Measurements from ENCODE around the gene AP3B1. TPM values are rescaled to one million over a fixed set of nuclear protein-coding genes. Genes with fewer than 3 reads are reported as not detected.
A peak's percentile ranks its signal among the peaks of the same experiment; 100 is the strongest.

Gene AP3B1
- total RNA-seq, 1 experiment from 2014 or later, result 50.3 TPM

DNA sequence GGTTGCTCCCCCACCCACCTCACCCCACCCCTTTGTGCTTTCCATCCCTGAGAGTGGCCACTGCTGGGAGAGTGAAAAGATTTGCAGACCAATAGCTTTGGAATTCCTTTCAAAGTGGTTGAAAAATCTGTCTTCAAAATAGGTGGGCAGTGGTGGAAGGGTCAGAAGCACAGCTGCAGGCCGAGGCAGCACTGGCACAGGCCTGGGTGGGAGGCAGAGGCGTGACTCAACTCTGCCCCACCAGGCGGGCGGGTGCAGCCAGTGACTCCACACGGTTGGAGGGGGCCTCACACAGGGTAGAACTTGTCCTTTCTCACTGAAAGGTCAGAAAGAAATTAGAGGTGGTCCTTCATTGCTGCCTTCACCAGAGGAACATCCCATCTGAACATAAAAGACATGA, 303.4 kb downstream of the AP3B1 start (continued):
- TF ChIP-seq, protein P1, sequence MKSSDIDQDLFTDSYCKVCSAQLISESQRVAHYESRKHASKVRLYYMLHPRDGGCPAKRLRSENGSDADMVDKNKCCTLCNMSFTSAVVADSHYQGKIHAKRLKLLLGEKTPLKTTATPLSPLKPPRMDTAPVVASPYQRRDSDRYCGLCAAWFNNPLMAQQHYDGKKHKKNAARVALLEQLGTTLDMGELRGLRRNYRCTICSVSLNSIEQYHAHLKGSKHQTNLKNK (CRISPR knock-in tag; IDR thresholded peaks at IDR 0.05), result no peak
- TF ChIP-seq SMAD3 (CRISPR knock-in tag; IDR thresholded peaks at IDR 0.05; ENCODE audit: borderline replicate concordance), result no peak
- no peak for TF ChIP-seq ZNF423 (CRISPR knock-in tag; IDR thresholded peaks at IDR 0.05)
- TF ChIP-seq TEAD4 (CRISPR knock-in tag; IDR thresholded peaks at IDR 0.05), result no peak
- TF ChIP-seq, protein P2, sequence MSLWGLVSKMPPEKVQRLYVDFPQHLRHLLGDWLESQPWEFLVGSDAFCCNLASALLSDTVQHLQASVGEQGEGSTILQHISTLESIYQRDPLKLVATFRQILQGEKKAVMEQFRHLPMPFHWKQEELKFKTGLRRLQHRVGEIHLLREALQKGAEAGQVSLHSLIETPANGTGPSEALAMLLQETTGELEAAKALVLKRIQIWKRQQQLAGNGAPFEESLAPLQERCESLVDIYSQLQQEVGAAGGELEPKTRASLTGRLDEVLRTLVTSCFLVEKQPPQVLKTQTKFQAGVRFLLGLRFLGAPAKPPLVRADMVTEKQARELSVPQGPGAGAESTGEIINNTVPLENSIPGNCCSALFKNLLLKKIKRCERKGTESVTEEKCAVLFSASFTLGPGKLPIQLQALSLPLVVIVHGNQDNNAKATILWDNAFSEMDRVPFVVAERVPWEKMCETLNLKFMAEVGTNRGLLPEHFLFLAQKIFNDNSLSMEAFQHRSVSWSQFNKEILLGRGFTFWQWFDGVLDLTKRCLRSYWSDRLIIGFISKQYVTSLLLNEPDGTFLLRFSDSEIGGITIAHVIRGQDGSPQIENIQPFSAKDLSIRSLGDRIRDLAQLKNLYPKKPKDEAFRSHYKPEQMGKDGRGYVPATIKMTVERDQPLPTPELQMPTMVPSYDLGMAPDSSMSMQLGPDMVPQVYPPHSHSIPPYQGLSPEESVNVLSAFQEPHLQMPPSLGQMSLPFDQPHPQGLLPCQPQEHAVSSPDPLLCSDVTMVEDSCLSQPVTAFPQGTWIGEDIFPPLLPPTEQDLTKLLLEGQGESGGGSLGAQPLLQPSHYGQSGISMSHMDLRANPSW (CRISPR knock-in tag; conservative IDR thresholded peaks at IDR 0.05; ENCODE audit: low read depth), result no peak
- no peak for TF ChIP-seq NR2C2 (CRISPR knock-in tag; IDR thresholded peaks at IDR 0.05)
- no peak for TF ChIP-seq OVOL2 (CRISPR knock-in tag; IDR thresholded peaks at IDR 0.05; ENCODE audit: borderline replicate concordance)
- no peak for TF ChIP-seq NR1H2 (CRISPR knock-in tag; IDR thresholded peaks at IDR 0.05)
- no peak for TF ChIP-seq JAZF1 (CRISPR knock-in tag; IDR thresholded peaks at IDR 0.05)
- TF ChIP-seq HMGA2 (CRISPR knock-in tag; IDR thresholded peaks at IDR 0.05), result no peak

DNA sequence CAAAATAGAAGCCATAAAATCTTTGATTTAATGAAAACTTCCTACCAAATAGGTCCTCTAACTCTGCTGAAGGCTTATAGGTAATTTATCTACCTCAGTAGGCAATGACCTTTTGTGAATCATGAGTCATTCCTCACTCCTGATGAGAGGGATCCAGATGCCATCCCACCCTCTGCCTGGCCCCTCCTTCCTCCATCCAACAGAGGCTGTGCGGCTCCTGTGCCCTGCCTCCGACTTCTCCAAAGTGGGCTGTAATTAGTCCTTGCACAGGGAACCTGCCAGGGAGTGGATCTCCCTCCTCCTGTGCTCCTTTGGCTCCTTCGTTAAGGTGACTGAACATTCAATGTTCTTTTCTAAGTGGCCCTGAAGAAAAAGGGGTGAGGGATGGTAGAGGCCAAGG, 304.5 kb downstream of the AP3B1 start:
- Mint-ChIP-seq H3K36me3 (no peaks in the 10 kb centered on the region), H3K9me3 (no peaks in the 10 kb centered on the region), H3K4me3 (no peak overlapping the region), H3K4me1 (peaks cover 59% of the 10 kb centered on the region), H3K27me3 (ENCODE audit: low read depth) (peaks cover 44% of the 10 kb centered on the region), H3K27ac (no peak overlapping the region)
- peak; percentile 65 for ATAC-seq
- TF ChIP-seq ZNF232 (CRISPR knock-in tag; IDR thresholded peaks at IDR 0.05), result 0 out of 2 replicates have a peak, but pooled peaks have one; percentile 26
- TF ChIP-seq, protein P1 (CRISPR knock-in tag; IDR thresholded peaks at IDR 0.05), result no peak
- TF ChIP-seq TCF7 (CRISPR knock-in tag; IDR thresholded peaks at IDR 0.05; ENCODE audit: low read depth), result no peak
- ChIA-PET POLR2A (no interaction called here), CTCF (no interaction called here)
- no peak for DNase-seq (ENCODE audit: low spot score)

DNA sequence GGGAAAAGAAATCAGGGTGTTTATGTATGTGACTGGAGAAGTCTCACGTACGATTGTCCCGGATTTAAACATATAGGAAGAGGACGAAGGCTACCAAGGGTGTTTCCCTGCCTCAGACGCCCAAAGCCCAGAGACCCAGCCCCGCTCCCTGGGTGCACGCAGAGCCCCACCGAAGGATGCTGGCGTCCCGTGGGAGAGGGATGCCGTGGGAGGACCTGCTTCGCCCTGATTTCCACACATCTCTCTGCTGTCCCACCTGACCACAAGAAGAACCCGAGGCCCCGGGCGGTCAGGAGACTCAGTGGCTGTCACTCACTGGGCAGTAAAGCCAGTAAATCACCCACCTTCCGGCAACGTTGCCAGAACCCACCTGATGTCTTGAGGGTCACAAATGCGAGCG, 306.5 kb downstream of the AP3B1 start:
- Mint-ChIP-seq H3K27ac (no peak overlapping the region), H3K4me3 (no peak overlapping the region), H3K36me3 (no peaks in the 10 kb centered on the region), H3K4me1 (peaks cover 59% of the 10 kb centered on the region), H3K9me3 (no peaks in the 10 kb centered on the region), H3K27me3 (ENCODE audit: low read depth) (peaks cover 25% of the 10 kb centered on the region)
- ATAC-seq (no peak), DNase-seq (ENCODE audit: low spot score) (no peak)
- ChIA-PET POLR2A (no interaction called here), CTCF (interaction anchor here (0.9 kb wide), 1 partner anchor 427 kb away, joined by 3 read pairs; no protein-coding TSS in a partner anchor)
- no peak for TF ChIP-seq ZBTB21 (CRISPR knock-in tag; IDR thresholded peaks at IDR 0.05; ENCODE audit: borderline replicate concordance)
- TF ChIP-seq, protein P3, sequence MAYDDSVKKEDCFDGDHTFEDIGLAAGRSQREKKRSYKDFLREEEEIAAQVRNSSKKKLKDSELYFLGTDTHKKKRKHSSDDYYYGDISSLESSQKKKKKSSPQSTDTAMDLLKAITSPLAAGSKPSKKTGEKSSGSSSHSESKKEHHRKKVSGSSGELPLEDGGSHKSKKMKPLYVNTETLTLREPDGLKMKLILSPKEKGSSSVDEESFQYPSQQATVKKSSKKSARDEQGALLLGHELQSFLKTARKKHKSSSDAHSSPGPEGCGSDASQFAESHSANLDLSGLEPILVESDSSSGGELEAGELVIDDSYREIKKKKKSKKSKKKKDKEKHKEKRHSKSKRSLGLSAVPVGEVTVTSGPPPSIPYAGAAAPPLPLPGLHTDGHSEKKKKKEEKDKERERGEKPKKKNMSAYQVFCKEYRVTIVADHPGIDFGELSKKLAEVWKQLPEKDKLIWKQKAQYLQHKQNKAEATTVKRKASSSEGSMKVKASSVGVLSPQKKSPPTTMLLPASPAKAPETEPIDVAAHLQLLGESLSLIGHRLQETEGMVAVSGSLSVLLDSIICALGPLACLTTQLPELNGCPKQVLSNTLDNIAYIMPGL (CRISPR knock-in tag; IDR thresholded peaks at IDR 0.05), result no peak
- TF ChIP-seq, protein P4, sequence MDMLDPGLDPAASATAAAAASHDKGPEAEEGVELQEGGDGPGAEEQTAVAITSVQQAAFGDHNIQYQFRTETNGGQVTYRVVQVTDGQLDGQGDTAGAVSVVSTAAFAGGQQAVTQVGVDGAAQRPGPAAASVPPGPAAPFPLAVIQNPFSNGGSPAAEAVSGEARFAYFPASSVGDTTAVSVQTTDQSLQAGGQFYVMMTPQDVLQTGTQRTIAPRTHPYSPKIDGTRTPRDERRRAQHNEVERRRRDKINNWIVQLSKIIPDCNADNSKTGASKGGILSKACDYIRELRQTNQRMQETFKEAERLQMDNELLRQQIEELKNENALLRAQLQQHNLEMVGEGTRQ (CRISPR knock-in tag; IDR thresholded peaks at IDR 0.05), result no peak
- TF ChIP-seq, protein P5, sequence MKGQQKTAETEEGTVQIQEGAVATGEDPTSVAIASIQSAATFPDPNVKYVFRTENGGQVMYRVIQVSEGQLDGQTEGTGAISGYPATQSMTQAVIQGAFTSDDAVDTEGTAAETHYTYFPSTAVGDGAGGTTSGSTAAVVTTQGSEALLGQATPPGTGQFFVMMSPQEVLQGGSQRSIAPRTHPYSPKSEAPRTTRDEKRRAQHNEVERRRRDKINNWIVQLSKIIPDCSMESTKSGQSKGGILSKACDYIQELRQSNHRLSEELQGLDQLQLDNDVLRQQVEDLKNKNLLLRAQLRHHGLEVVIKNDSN (CRISPR knock-in tag; IDR thresholded peaks at IDR 0.05), result no peak
- TF ChIP-seq HMGA2 (CRISPR knock-in tag; IDR thresholded peaks at IDR 0.05), result no peak
- TF ChIP-seq SMAD3 (CRISPR knock-in tag; IDR thresholded peaks at IDR 0.05; ENCODE audit: borderline replicate concordance), result no peak
- TF ChIP-seq, protein P6, sequence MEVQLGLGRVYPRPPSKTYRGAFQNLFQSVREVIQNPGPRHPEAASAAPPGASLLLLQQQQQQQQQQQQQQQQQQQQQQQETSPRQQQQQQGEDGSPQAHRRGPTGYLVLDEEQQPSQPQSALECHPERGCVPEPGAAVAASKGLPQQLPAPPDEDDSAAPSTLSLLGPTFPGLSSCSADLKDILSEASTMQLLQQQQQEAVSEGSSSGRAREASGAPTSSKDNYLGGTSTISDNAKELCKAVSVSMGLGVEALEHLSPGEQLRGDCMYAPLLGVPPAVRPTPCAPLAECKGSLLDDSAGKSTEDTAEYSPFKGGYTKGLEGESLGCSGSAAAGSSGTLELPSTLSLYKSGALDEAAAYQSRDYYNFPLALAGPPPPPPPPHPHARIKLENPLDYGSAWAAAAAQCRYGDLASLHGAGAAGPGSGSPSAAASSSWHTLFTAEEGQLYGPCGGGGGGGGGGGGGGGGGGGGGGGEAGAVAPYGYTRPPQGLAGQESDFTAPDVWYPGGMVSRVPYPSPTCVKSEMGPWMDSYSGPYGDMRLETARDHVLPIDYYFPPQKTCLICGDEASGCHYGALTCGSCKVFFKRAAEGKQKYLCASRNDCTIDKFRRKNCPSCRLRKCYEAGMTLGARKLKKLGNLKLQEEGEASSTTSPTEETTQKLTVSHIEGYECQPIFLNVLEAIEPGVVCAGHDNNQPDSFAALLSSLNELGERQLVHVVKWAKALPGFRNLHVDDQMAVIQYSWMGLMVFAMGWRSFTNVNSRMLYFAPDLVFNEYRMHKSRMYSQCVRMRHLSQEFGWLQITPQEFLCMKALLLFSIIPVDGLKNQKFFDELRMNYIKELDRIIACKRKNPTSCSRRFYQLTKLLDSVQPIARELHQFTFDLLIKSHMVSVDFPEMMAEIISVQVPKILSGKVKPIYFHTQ (CRISPR knock-in tag; IDR thresholded peaks at IDR 0.05), result no peak
- TF ChIP-seq, protein P7, sequence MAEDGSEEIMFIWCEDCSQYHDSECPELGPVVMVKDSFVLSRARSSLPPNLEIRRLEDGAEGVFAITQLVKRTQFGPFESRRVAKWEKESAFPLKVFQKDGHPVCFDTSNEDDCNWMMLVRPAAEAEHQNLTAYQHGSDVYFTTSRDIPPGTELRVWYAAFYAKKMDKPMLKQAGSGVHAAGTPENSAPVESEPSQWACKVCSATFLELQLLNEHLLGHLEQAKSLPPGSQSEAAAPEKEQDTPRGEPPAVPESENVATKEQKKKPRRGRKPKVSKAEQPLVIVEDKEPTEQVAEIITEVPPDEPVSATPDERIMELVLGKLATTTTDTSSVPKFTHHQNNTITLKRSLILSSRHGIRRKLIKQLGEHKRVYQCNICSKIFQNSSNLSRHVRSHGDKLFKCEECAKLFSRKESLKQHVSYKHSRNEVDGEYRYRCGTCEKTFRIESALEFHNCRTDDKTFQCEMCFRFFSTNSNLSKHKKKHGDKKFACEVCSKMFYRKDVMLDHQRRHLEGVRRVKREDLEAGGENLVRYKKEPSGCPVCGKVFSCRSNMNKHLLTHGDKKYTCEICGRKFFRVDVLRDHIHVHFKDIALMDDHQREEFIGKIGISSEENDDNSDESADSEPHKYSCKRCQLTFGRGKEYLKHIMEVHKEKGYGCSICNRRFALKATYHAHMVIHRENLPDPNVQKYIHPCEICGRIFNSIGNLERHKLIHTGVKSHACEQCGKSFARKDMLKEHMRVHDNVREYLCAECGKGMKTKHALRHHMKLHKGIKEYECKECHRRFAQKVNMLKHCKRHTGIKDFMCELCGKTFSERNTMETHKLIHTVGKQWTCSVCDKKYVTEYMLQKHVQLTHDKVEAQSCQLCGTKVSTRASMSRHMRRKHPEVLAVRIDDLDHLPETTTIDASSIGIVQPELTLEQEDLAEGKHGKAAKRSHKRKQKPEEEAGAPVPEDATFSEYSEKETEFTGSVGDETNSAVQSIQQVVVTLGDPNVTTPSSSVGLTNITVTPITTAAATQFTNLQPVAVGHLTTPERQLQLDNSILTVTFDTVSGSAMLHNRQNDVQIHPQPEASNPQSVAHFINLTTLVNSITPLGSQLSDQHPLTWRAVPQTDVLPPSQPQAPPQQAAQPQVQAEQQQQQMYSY (CRISPR knock-in tag; IDR thresholded peaks at IDR 0.05), result no peak
- no peak for TF ChIP-seq PRRX2 (CRISPR knock-in tag; IDR thresholded peaks at IDR 0.05)
